Urinary bladder (tissue), 4 donors: ENCODE results near the gene PLXNC1. TPM values are rescaled to one million over a fixed set of nuclear protein-coding genes. Genes with fewer than 3 reads are reported as not detected.

Source experiments
- DNase-seq: peaks from one replicate; pipeline ENCODE4 v3.0.0-alpha.2; 2015; ENCODE audit errors: extremely low spot score
- H3K27ac ChIP-seq: one replicate; pipeline ENCODE4 v1.5.1; 2013; ENCODE audit warnings: low read depth, mild to moderate bottlenecking, moderate library complexity
- H3K36me3 ChIP-seq: one replicate; pipeline ENCODE4 v1.6.1; 2013; ENCODE audit warnings: mild to moderate bottlenecking, moderate library complexity; ENCODE audit not compliant: insufficient read depth
- H3K4me1 ChIP-seq: one replicate; pipeline ENCODE4 v1.6.1; 2013; ENCODE audit warnings: mild to moderate bottlenecking, moderate library complexity; ENCODE audit not compliant: insufficient read depth
- H3K4me3 ChIP-seq: one replicate; pipeline ENCODE4 v1.5.1; 2013; ENCODE audit warnings: low read depth, low read length
- WGBS: extraction: QIAGEN DNeasy Blood & Tissue Kit; methylation state at CpG from one replicate; pipeline ENCODE4 v1.1.7; 2013; 5-methylcytosine and 5-hydroxymethylcytosine counted together
- polyA plus RNA-seq: library from polyadenylated mRNA; stranded (reverse); fragments of 200-250 nt; gene quantifications from one replicate; pipeline ENCODE4 v1.2.3, GENCODE V29; 2013
- total RNA-seq: library from RNA; depleted of rRNA; stranded (reverse); fragments of >200 nt; gene quantifications from one replicate; pipeline ENCODE4 v1.2.3, GENCODE V29; 2014
- donor health status: healthy with polysubstance abuse.
- donor health status: healthy.

Gene PLXNC1
- total and polyA plus RNA-seq, 2 donors: 1.8 to 19.0 TPM

DNA sequence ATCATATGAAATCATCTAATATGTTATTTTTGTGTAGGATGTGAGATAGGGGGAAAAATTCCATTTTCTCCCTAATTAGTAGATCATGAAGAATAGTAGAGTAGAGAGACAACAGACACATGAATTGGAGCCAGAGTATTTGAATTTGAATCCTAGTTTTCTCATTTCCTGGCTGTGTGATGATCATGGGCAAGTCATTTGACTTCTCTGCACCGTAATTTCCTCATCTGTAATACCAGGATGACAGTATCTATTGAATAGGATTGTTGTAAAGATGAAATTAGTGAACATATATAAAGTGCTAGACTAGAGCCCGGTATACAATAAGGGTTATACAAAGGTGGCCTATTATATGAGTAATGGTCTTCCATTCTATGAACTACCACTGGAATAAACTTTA, 32.2 kb upstream of the PLXNC1 start:
- DNase-seq: no peak
- no peak overlapping the region for H3K4me3 ChIP-seq
- whole genome bisulfite sequencing: 94% methylated on average over 2 of the region's 2 CpGs
- no peaks in the 10 kb centered on the region for H3K36me3 ChIP-seq
- H3K27ac ChIP-seq: no peak overlapping the region
- no peaks in the 10 kb centered on the region for H3K4me1 ChIP-seq

DNA sequence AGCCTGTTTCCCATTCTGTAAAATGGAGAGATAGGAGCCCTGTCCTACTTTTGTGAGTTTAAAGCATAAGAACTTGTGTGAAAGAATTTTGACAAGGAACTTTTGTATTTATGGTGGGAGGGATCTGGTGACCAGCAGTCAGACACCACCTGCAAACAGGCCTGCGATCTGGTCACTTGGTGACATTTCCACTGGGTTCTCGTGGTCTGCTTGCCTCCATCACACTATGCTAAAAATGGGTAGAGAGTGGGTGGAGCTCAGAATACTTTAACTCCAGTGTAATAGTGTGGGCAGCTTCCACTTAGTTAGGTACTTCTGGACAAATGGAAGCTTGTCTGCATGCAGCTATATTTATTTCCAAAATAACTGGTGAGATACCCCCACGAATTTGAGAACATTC, 26.5 kb upstream of the PLXNC1 start:
- H3K4me3 ChIP-seq: no peak overlapping the region
- no peak for DNase-seq
- 70% methylated on average over 3 of the region's 3 CpGs for WGBS
- H3K36me3 ChIP-seq: no peaks in the 10 kb centered on the region
- no peak overlapping the region for H3K27ac ChIP-seq
- H3K4me1 ChIP-seq: no peaks in the 10 kb centered on the region

DNA sequence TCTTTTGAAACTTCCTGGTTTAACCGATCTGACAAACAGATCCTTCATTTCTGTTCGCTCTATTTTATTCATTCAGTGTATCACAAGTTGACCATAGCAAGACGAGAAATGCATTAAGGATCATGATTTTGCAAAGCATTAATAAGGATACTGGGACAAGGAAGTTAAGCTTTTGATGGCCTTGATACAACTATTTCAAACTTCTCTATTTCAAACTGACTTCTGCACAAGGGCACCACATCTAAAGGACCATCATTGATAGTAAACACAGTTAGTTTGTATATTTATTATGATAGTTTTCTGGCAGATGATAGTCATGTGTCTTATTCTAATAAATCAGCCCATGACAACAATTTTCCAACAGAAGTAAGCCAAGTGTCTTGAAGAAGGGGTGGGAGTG, 25.8 kb upstream of the PLXNC1 start:
- no peak overlapping the region for H3K27ac ChIP-seq
- no peaks in the 10 kb centered on the region for H3K36me3 ChIP-seq
- H3K4me1 ChIP-seq: no peaks in the 10 kb centered on the region
- no peak overlapping the region for H3K4me3 ChIP-seq
- DNase-seq: no peak
- WGBS: 79% methylated on average over 3 of the region's 3 CpGs

DNA sequence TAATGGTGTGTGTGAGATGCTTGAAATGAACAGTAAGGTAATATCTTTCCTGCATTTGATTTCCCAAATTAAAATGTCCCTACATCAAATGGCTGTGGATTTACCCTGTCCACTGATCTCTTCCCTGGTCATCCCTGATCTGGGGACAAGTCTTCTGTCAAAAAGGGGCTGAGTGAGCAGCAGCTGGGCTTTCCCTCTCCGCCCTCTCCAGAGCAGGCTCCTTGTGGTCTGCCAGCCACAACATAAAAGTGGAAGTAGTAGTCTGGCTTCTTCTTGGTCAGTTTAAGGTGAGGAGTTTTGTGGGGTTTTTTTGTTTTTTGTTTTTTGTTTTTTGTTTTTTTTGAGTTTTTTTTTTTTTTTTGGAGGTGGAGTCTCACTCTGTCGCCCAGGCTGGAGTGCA, 25.2 kb upstream of the PLXNC1 start:
- 84% methylated on average over 2 of the region's 2 CpGs for WGBS
- no peaks in the 10 kb centered on the region for H3K36me3 ChIP-seq
- no peak overlapping the region for H3K4me3 ChIP-seq
- DNase-seq: no peak
- H3K27ac ChIP-seq: no peak overlapping the region
- H3K4me1 ChIP-seq: no peaks in the 10 kb centered on the region

DNA sequence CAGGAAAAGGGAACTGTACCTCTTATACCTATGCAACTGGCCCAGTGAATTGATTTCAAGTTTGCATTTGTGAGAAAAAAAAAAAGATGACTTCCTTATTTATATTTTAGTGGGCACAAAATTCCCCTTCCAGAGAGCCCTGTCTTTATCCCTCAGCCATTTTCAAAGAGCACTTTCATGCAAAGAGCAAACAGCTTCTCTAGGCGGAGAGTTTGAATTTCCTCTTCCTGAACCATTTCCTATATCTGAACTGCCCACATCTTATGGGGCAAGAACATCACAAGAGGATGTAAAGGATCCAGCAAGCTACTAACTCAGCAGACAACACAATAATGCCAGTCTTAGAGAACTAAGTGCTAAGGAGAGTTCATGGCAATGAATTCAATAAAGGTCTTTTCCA, 22.3 kb upstream of the PLXNC1 start:
- no peak for DNase-seq
- no peaks in the 10 kb centered on the region for H3K36me3 ChIP-seq
- no peaks in the 10 kb centered on the region for H3K4me1 ChIP-seq
- H3K4me3 ChIP-seq: no peak overlapping the region
- 79% methylated on average over 1 of the region's 1 CpG for WGBS
- no peak overlapping the region for H3K27ac ChIP-seq

DNA sequence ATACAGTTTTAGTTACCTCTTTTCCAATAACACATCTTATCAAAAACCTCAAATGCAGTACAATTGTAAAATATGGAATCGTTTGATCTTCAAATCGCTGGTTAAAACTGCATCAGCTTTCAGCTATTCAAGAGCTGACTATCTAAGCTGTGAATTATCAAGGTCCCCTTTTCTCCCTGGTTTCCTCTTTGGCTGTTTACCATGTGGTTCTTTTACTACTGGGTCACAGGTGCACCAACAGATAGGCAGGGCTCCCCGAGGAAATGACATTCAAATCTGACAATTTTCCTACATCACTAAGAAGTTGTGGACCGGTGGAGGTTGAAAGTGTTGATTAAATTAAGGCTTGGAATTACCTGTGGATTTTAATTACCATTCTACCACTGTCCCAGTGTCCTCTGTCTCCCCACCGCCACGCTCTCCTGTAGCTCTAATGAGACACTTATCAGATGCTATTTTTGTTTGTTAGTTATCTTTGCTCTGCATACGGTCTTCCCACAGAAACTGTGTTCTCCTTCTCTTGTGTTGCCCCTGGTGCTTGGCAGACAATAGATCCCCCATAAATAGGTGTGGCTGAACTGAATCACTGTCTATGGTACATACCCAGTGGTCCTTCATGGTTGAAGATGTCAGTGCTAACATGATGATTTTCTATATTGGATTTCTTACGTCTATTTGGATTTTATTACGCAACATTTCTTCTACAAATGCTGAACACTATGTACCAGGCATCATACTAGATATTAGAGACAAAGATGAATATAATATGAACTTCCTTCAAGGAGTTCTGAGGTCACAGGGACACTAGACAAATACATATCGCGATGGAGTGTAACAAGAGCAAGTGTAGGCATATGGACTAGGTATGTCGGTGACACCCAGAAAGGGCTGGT, 20.9 kb upstream of the PLXNC1 start:
- no peak overlapping the region for H3K27ac ChIP-seq
- H3K4me1 ChIP-seq: no peaks in the 10 kb centered on the region
- 82% methylated on average over 12 of the region's 12 CpGs for WGBS
- no peak overlapping the region for H3K4me3 ChIP-seq
- DNase-seq: no peak
- H3K36me3 ChIP-seq: no peaks in the 10 kb centered on the region

DNA sequence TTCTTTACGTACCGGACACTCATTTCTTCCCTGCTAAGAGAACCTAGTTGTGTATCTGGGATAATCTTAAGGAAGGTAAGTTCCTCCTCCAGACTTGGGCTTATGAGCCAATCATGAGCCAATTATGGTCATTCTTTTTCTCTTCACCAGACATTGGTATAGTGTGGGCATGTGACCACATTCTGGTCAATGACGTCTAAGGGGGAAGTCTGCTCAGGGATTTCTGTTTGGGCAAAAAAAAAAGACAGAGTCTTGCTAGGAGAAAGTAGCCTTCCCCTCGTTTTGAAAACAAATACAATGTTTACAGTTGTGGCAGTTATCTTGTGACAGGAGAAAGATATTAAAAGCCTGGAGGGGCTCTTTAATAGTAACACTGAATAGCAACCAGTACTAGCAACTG, 20.1 kb upstream of the PLXNC1 start:
- 61% methylated on average over 4 of the region's 4 CpGs for WGBS

DNA sequence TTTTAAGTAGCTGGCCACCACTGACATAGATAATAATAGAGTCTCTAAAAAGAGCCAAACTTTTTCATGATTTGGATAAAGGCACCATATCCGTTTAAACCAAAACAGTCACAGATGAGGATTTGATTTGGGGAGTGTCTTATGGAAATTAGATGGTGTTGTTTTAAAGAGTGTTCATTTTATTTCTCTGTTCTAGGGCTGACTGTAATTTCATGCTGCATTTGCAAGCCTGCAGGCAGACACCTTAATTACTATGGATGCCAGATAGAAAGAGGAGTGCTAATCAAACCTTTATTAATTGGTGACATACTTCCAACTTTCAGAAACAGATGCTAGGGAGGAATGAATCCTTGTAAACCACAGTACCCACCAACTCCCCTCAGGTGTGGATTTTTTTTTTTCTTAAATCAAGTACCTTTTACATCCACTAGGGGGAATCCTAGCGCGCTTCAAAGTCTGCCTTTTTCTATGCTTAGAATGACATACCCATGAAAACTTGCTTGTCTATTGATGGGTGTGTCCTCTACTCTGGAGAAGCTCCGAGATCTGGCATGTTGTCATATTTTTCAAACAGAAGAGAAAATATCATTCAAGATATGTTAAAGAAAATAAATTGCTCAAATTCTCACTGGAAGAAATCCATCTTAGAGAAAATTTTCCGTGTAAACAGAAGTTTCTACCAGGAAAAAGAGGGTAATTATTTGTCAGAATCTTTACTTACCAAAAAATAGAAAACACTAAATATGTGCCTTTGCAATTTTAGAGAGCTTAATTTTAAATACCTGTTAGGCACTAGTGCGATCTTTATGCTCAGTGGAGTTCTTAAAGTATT, 14.2 kb upstream of the PLXNC1 start:
- 28% methylated on average over 6 of the region's 6 CpGs for WGBS
- DNase-seq: no peak
- H3K27ac ChIP-seq: no peak overlapping the region
- H3K36me3 ChIP-seq: no peaks in the 10 kb centered on the region
- H3K4me3 ChIP-seq: no peak overlapping the region
- H3K4me1 ChIP-seq: no peaks in the 10 kb centered on the region

More for the DNA sequence above, 20.1 kb upstream of the PLXNC1 start:
- Histone ChIP-seq H3K4me3 (no peak overlapping the region), H3K4me1 (no peaks in the 10 kb centered on the region), H3K27ac (no peak overlapping the region), H3K36me3 (no peaks in the 10 kb centered on the region)
- DNase-seq: no peak

DNA sequence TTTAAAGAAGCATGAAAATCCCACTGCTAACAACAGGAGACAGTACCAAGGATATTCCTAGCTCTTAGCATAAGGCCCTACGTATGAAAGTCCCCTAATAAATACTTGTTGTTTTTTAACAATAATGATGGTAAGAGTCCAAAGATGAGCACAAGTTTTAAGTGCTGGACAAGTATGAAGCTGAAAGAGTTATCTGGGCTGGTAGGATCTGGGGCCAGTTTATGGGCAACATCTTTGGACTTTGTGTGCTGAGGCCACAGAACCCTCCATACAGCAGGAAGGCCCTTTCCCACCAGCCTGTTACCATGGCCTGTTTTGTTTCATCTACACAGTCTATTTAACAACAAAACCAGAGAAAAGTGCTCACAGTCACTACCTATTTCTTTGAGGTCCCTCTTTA, 12.5 kb upstream of the PLXNC1 start:
- no peaks in the 10 kb centered on the region for H3K36me3 ChIP-seq
- no peaks in the 10 kb centered on the region for H3K4me1 ChIP-seq
- H3K27ac ChIP-seq: no peak overlapping the region
- H3K4me3 ChIP-seq: no peak overlapping the region
- no peak for DNase-seq
- 93% methylated on average over 1 of the region's 1 CpG for WGBS

DNA sequence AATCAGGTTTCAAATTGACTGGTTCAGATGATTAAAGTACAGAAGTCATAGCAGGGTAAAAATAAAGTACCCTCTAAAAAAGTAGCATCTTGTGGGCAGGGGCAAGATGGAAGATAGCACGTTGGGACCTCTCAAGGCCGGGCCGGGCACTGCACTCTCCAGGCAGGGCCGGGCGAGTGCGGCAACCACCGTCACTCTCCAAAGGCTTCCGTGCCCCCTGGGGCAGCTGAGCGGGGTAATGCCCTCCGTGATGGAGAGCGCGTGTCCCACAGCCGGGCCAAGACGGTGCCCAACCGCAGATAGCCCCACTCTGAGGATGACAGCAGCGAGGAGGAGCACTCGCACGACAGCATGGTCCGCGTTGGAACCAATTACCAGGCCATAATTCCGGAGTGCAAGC, 8.6 kb upstream of the PLXNC1 start:
- Histone ChIP-seq H3K4me3 (no peak overlapping the region), H3K36me3 (no peaks in the 10 kb centered on the region), H3K27ac (no peak overlapping the region), H3K4me1 (no peaks in the 10 kb centered on the region)
- no peak for DNase-seq
- WGBS: 93% methylated on average over 21 of the region's 21 CpGs

DNA sequence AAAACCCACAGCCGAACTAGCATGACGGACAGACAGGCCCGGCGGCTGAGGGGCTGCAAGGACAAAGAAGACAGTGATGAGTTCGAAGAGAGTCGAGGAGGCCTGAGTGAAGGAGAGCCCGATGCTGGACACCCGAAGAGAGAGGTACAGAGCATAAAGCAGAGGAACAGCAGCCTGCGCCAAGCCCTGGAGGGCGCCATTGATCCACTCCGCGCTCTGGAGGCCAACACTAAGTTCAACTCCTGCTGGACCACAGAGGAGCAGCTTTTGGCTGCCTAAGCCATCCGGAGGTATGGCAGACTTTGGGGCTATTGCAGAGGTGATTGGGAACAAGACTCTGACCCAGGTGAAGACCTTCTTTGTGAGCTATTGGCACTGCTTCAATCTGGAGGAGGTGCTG, 7.8 kb upstream of the PLXNC1 start:
- DNase-seq: no peak
- Histone ChIP-seq H3K4me1 (no peaks in the 10 kb centered on the region), H3K4me3 (no peak overlapping the region), H3K36me3 (no peaks in the 10 kb centered on the region), H3K27ac (no peak overlapping the region)
- WGBS: 92% methylated on average over 13 of the region's 13 CpGs

DNA sequence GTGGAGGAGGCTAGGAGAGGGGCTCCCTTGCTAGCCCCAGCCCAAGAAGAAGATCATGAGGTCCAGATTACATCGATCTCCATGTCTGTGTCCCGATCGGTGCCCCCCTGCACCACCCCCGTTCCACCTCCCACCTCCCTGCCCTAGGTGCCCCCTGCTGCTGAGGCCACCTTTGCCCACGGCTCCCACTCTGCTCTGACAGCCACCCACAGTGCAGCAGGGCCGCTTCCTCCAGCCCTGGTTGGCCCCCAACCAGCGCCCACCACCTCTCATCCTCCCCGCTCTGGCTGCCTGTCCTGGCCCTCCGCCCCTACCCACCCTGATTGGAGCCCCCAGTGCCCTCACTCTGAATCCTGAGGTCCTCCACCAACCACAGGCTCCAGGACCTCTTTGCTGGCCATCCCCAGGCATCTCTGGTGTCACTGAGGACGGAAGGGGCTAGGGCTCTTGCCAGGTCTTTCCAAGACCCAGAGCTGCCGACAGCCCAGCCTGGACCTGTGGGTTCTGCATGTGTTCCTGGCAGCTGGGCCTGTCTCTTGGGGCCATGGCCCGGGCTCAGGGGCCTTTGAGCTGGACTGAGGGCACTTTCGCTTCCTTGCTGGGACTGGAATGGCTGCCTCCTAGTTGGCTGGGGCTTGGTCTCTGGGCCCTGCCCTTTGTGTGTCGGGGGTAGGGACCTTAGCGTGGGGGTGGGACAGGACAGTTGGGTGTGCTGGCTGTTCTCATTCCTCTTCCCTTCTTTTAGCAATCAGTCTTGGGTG, 7.2 kb upstream of the PLXNC1 start:
- no peaks in the 10 kb centered on the region for H3K36me3 ChIP-seq
- no peaks in the 10 kb centered on the region for H3K4me1 ChIP-seq
- H3K4me3 ChIP-seq: no peak overlapping the region
- 87% methylated on average over 15 of the region's 15 CpGs for WGBS
- DNase-seq: no peak
- no peak overlapping the region for H3K27ac ChIP-seq

DNA sequence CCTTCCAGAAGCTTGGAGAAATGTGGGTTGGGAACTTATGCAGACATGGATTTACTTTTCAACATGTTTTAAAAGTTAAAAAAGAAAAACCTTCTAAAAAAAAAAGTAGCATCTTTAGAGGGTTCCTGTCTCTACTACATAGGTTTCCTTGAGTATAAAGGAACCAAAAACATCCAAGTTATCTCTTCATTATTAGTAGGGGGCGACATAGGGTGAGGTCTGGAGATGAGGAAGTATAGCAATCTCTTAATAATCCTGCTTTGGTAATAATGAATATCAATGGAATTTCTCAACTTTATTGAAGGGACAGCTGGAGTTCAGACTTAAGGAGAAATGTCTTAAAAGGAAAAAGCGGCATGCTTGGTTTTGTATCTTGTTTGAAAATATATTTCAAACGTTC, 6.5 kb upstream of the PLXNC1 start:
- H3K27ac ChIP-seq: no peak overlapping the region
- H3K4me1 ChIP-seq: no peaks in the 10 kb centered on the region
- WGBS: 88% methylated on average over 3 of the region's 3 CpGs
- DNase-seq: no peak
- no peaks in the 10 kb centered on the region for H3K36me3 ChIP-seq
- no peak overlapping the region for H3K4me3 ChIP-seq
